ENCODE results near the gene AOPEP. TPM values are rescaled to one million over a fixed set of nuclear protein-coding genes. Genes with fewer than 3 reads are reported as not detected.

AOPEP gene
- total RNA-seq, 1 donor from 2014 or later, result 79.7 TPM

- Histone ChIP-seq H3K9me3 (no peaks in the 10 kb centered on the region), H3K4me3 (no peak overlapping the region), H3K36me3 (no peaks in the 10 kb centered on the region), H3K27me3 (no peaks in the 10 kb centered on the region), H3K4me1 (peaks cover 33% of the 10 kb centered on the region), H3K27ac (no peak overlapping the region)
- DNase-seq (no peak), ATAC-seq (no peak)
- TF ChIP-seq, protein P1, sequence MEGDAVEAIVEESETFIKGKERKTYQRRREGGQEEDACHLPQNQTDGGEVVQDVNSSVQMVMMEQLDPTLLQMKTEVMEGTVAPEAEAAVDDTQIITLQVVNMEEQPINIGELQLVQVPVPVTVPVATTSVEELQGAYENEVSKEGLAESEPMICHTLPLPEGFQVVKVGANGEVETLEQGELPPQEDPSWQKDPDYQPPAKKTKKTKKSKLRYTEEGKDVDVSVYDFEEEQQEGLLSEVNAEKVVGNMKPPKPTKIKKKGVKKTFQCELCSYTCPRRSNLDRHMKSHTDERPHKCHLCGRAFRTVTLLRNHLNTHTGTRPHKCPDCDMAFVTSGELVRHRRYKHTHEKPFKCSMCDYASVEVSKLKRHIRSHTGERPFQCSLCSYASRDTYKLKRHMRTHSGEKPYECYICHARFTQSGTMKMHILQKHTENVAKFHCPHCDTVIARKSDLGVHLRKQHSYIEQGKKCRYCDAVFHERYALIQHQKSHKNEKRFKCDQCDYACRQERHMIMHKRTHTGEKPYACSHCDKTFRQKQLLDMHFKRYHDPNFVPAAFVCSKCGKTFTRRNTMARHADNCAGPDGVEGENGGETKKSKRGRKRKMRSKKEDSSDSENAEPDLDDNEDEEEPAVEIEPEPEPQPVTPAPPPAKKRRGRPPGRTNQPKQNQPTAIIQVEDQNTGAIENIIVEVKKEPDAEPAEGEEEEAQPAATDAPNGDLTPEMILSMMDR (IDR thresholded peaks at IDR 0.05), result no peak
- intact Hi-C loops (cut with DNase I), result no loop called here
Observed at GRCh38 chr9:94879230-94879629, 152.7 kb downstream of the AOPEP start.

DNA sequence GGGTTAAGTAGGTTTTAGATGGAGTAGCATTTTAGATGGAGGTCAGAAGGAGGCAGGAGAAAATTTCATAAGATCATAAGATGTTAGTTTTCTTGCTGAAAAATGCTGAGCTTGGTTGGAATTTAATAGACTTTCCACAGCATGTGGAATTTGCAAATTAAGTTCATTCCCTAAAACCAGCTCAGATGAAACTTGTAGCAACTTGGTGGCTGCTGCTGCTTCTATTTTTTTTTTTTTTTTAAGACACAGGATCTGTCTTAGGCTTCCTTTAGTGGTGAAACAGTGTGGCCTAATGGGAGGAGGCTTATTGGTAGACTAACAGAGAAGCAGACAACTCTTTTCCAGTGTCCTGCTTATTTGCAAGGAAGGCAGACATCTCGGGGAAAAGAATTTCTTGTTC, 154.5 kb downstream of the AOPEP start:
- Histone ChIP-seq H3K27ac (no peak overlapping the region), H3K9me3 (no peaks in the 10 kb centered on the region), H3K4me3 (no peak overlapping the region), H3K27me3 (no peaks in the 10 kb centered on the region), H3K4me1 (peaks cover 31% of the 10 kb centered on the region), H3K36me3 (no peaks in the 10 kb centered on the region)
- intact Hi-C loops (cut with DNase I), result no loop called here
- no peak for DNase-seq
- TF ChIP-seq, protein P1 (IDR thresholded peaks at IDR 0.05), result no peak
- ATAC-seq, result no peak

GRCh38 chr9:94881454-94881853, 155.0 kb downstream of the AOPEP start:
- DNase-seq, result no peak
- no peak overlapping the region for H3K27ac ChIP-seq
- peaks cover 31% of the 10 kb centered on the region for H3K4me1 ChIP-seq

GRCh38 chr9:94881940-94882339, 155.4 kb downstream of the AOPEP start:
- intact Hi-C loops (cut with DNase I), result no loop called here
- Histone ChIP-seq H3K4me1 (peaks cover 31% of the 10 kb centered on the region), H3K27ac (no peak overlapping the region), H3K4me3 (no peak overlapping the region), H3K9me3 (no peaks in the 10 kb centered on the region), H3K36me3 (no peaks in the 10 kb centered on the region), H3K27me3 (no peaks in the 10 kb centered on the region)
- ATAC-seq (peak; percentile 25), DNase-seq (no peak)
- TF ChIP-seq, protein P1 (IDR thresholded peaks at IDR 0.05), result no peak

More at GRCh38 chr9:94881454-94881853, 155.0 kb downstream of the AOPEP start:
- TF ChIP-seq, protein P1 (IDR thresholded peaks at IDR 0.05), result no peak
- H3K36me3 ChIP-seq, result no peaks in the 10 kb centered on the region
- no peak for ATAC-seq
- no peaks in the 10 kb centered on the region for H3K27me3 ChIP-seq
- H3K9me3 ChIP-seq, result no peaks in the 10 kb centered on the region
- intact Hi-C loops (cut with DNase I), result no loop called here
- no peak overlapping the region for H3K4me3 ChIP-seq

DNA sequence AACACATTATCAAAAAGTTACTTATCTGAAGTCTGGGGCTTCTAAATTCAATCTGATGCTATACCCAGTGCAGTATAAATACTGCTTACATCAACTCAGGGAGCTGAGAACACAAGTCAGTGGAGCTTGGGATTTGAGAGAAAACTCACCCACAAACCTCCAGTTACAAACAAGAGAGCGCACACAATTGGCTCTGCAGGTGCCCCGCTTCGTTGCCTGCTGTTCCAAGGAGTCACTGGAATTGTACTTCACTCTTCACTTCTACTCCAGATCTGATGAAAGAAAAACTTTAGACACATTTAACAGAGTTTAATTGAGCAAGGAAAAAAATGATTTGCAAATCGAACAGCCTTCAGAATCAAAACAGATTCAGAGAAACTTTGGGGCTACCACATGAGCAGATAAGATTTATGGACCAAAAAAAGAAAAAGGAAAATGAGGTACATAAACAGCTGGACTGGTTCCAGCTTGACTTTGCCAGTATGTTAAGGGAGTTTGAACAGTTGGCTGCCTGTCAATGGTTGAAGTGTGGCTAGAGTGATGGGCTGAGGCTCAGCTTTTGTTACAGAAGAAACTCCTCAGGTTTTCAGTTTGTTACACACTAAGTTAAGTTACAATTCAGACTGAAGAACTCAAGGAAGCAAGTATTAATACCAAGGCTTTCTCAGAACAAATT, 156.6 kb downstream of the AOPEP start:
- TF ChIP-seq, protein P1 (IDR thresholded peaks at IDR 0.05), result no peak
- Histone ChIP-seq H3K9me3 (no peaks in the 10 kb centered on the region), H3K36me3 (no peaks in the 10 kb centered on the region), H3K27me3 (no peaks in the 10 kb centered on the region), H3K4me1 (peaks cover 31% of the 10 kb centered on the region), H3K27ac (no peak overlapping the region), H3K4me3 (no peak overlapping the region)
- intact Hi-C loops (cut with DNase I), result no loop called here
- DNase-seq (no peak), ATAC-seq (no peak)

Data from upper lobe of right lung (tissue), 1 donor.